Stimulated activated CD4-positive, alpha-beta T cell treated with anti-CD3 and anti-CD28 coated beads, Interleukin-12 subunit alpha, Interleukin-12 subunit beta, amount 100 ng/mL, for 24 hours (primary cell): ENCODE results near the gene BOLA3.
"Not testable (repeated sequence)": the region's sequence is repeated elsewhere in the genome, so short reads cannot be mapped to it uniquely, and the experiment has no call there.

Experiments used
- DNase-seq, 2 experiments: peaks; one replicate each; pipeline ENCODE4 v3.0.0-alpha.2; 2020; ENCODE audit warnings: low read depth in 2 of 2

The BOLA3 gene

DNA sequence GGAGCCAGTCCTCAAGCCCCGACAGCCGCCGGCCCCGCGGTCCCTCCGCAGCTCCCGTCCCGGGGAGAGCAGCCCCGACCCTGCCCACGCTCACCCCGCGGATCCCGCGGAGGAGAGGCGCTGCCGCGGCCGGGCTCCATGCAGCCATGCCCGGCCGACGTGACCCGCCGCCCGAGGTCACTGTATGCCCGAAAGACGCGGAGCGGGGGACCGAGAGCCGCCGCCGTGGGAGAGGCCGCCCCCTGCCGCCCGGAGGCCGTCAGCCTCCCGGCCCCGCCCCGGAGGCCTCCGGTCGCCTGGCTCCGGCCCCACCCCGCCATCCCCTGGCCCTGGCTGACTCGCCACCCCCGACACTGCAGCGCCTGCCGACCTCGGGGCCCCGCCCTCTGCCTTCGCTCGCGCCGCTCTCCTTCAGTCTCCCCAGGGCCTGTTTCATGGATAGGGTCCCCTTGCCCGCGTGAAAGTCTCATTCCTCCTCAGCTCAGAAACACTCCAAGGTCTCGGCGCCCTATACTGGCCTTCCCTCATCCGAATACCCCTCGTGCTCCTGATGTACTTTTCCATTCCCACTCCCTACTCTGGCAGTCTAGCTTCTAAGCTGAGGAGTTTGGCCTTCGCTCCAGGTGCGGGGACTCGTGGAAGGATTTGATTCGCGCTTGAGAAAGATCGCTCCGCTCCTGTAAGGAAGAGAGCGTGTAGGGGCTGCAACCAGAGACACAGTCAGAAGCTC, at the start of gene BOLA3:
Gene BOLA3, minus strand, starts transcription at position 186 of the 730 bp plus-strand sequence. Its CDS starts 38 bp downstream, at position 148.
- DNase-seq: peak; percentile 74 to 86

GRCh38 chr2:74197049-74197448, 49.3 kb upstream of the BOLA3 start:
- no peak for DNase-seq

GRCh38 chr2:74194799-74195198, 47.1 kb upstream of the BOLA3 start:
- DNase-seq: no peak

GRCh38 chr2:74191596-74192380, 44.1 kb upstream of the BOLA3 start:
- DNase-seq: no peak

DNA sequence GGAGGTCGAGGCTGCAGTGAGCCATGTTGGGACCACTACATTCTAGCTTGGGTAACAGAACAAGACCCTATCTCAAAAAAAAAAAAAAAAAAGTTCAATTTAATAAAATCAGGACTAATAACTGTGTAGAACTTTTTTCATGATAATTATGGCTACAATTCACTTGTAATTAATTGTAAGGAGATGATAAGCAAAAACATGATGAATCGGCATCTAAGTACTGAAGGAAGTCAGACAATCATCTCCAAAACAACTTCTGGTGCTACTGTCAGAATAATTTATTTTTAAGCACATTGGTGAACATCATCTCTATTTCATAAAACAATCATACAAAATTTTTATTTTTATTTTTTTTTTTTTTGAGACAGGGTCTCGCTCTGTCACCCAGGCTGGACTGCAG, 41.0 kb upstream of the BOLA3 start:
- DNase-seq: no peak

DNA sequence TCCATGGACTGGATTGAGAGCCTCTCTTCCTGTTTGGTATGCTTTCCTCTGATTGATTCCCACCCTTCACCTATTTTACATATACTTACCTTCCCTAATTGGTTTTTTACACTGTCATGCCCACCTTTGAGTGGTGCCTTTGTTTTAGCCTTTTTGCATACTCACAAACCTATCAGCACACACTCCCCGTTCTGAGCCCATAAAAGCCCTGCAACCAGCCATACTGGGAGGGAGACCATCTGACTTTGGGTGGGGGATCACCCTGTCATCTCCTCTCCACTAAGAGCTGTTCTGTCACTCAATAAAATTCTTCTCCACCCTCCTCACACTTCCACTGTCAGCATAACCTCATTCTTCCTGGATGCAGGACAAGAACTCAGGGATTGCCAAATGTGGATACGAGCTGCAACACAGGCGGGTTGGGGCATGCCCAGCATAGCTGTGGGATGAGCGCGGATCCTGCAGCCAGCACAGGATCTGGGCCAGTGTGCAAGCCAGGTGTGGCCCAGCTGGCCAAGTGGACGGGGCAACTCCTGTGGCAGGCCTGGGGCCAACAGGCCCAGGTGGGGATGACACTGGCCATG, 40.4 kb upstream of the BOLA3 start:
- DNase-seq: no peak

DNA sequence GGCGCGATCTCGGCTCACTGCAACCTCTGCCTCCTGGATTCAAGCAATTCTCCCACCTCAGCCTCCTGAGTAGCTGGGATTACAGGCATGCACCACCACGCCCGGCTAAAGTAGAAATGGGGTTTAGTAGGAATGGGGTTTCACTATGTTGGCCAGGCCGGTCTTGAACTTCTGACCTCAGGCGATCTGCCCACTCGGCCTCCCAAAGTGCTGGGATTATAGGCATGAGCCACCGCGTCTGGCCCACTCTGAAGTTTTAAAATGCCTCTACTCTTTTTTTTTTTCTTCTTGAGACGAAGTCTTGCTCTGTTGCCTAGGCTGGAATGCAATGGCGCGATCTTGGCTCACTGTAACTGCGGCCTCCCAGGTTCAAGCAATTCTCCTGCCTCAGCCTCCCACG, 39.0 kb upstream of the BOLA3 start:
- DNase-seq: not testable (repeated sequence)

DNA sequence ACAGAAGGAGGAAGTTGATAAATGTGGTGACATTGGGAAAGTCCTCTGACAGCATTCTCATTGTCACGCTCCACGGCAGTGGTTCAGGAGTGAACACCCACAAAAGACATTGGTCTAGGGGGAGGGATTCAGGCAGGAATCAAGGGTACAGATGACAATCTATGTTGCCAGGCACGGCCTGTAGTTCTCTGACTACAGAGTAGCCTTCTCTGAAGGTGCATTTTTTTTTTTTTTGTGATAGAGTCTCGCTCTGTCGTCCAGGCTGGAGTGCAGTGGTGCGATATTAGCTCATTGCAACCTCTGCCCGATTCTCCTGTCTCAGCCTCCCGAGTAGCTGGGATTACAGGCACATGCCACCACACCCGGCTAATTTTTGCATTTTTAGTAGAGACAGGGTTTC, 38.3 kb upstream of the BOLA3 start:
- DNase-seq: no peak

DNA sequence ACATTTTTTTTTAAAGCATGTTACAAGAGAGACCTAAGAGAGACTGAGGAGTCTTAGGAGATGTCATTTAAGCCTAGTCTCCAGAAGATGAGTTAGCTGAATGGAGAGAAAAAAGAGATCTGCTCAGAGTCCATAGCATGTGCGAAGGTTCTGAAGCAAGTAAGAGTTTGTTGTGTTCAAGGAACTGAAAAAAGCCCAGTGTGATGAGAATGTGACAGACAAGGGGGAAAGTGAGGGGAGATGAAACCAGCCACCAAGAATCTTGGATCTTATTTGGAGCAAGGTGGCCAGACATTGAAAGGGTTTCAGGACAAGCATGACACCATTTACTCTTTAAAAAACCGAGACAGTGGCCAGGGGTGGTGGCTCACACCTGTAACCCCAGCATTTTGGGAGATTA, 36.2 kb upstream of the BOLA3 start:
- DNase-seq: no peak

DNA sequence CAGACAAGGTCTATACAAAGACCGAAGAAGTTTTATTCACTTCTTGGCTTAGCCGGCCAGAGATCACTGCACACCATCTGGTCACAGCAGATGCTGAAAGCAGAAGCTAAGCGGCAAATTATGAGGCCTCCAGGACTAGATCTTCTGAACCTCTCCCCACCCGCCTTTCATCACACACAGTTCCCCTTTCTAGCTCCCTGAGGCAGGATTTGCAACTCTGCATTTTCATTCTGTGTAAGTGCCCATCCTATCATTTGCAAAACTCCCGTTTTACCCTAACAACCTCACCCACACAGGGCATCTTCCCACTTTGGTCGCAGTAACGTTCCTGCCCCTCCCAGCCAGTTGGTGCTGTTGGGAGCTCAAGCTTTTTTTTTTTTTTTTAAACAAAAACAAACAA, 34.0 kb upstream of the BOLA3 start:
- DNase-seq: no peak

- no peak for DNase-seq
These were observed 31.6 kb upstream of the BOLA3 start for GRCh38 chr2:74179063-74179865.

DNA sequence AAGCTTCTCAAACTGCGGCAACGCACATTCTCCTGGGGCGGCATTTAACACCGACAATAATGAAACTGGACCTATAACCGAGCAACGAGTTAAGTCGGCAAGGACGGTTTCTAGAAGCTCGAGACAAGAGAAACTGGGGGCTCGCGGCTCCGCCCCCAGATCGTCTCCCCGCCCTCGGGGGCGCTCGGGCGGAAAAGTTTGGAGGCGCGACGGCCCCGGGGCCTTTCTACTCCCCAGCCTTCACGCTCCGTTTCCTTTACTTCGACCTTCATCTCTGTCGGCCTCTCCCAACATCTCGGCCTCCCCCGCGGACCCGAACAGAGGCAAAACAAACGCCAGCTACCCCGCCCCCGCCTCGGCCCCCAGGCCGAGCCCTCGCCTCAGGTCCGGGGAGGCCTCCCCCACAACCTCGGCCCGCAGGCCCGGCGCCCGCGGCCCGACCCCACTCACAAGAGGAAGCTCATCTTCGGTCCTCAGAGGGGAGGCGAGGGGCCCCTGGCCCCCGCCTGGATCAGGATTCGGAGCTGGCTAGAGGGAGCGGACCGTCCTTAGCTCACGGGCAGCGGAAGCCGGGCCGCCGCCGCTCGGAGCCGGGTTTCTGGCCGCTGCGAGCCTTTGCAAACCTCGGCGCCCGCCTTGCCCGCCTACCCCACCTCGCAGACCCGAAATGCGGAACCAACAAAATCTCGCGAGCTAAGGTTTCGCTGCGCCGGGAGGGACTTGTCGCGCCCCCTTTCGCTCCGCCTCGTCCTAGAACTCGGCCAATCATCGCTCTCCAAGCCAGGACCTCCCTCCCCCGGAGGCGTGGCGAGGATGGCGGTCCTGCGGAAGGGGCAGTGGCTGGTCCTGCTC, 30.7 kb upstream of the BOLA3 start, which contains the start of gene MOB1A:
Gene MOB1A, minus strand, starts transcription at position 669 of the 852 bp plus-strand sequence. Its CDS starts 205 bp downstream, at position 464.
- DNase-seq: peak; percentile 93 to 98

DNA sequence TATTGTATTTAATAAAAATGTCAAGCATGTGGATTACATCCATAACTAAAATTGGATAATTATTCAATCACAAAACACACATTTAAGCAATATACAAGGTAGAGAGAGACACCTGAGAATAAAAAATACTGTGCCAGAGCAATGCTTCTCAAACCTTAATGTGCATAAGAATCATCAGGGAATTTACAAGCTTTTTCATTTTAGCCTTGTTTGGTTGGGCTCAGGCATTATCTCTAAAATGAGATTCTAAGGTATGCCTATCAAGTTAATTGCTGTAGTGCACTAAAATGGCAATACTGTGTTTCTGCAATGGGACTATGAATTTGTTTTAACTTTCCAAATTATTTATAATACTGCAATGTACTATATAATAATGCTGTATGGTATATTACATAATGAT, 30.0 kb upstream of the BOLA3 start:
- no peak for DNase-seq

DNA sequence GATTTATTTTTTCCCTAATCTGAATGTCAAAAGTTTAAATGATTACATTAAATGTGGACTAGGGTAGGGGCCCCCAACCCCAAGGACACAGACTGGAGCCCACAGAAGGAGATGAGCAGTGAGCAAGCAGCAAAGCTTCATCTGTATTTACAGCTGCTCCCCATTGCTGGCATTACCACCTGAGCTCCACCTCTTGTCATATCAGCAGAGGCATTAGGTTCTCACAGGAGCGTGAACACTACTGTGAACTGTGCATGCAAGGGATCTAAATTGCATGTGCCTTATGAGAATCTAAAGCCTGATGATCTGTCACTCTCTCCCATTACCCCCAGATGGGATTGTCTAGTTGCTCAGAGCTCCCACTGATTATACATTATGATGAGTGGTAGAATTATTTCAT, 27.2 kb upstream of the BOLA3 start:
- DNase-seq: no peak

DNA sequence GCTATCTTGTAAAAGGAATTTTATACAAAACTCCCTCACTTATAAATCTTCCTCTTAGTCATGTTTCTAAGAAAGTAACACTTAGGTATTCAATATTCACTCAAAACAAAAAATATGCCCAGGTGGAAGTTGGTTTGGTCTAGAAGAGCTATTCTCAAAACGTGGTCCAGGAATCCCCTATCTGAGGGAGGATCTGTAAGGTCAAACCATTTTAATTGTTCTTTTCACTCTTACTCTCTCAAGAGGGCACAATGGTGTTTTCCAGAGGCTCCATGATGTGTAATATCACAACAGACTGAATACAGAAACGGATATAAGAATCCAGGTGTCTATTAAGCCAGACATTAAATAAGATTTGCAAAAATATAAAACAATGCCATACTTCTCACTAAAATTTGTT, 21.0 kb upstream of the BOLA3 start:
- no peak for DNase-seq

GRCh38 chr2:74164761-74165160, 17.0 kb upstream of the BOLA3 start:
- no peak for DNase-seq

DNA sequence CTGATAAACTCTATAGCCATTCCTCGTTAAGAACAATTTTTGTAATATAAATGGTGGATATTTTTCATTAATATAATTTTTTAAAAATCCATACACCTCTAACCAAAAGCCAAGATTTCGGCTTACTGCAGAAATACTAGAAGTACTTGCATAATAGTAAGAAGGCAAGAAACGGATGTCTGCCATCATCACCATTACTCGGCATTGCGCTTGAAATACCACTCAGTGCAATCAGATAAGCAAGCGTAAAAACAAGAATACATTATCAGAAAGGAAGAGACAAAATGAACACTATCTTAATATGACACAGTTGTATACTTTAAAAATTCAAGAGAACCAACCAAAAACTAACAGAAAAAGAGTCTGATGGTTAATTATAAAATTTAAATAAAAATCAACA, 15.2 kb upstream of the BOLA3 start:
- no peak for DNase-seq

DNA sequence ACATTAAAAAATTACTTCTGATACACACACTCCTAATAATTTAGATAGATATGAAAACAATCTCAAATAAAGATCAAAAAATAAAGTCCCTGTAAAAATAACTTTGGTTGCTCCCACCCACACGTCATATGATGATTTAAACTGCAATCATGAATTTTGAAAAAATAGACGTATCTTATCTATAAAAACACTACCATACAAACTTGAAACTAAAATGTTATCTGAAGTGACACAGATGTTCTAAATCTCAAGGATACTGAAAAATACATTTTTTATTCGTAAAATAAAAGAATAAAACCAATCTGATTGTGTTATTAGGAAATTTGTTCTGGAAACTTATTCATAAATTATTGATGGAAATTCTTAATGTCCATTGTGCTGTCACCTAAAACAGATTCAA, 8.1 kb upstream of the BOLA3 start:
- no peak for DNase-seq

DNA sequence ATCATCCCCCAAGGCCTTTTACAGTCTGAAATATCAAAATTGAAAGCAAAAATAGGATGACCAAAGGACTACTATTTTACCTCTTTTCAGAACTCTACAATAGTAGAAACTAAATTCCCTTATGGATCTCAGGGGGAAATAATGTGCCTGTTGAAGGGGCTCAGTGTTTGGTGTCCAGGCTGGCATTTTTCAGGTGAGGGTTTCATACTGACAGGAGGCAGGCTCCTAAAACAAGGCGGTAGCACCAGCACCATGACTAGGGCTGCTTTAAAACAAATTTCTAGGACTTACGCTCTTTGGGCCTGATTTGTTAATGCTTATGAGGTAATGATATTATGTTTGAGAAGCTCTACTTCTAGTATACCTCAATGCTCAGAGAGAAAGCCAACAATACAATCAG, 5.2 kb upstream of the BOLA3 start:
- DNase-seq: no peak

- DNase-seq: no peak
These were observed 2.0 kb upstream of the BOLA3 start for GRCh38 chr2:74149570-74150319.

- no peak for DNase-seq
These were observed 1.5 kb upstream of the BOLA3 start for GRCh38 chr2:74149247-74149525.
